ENCODE results near the gene CLCA2.

Gene CLCA2

DNA sequence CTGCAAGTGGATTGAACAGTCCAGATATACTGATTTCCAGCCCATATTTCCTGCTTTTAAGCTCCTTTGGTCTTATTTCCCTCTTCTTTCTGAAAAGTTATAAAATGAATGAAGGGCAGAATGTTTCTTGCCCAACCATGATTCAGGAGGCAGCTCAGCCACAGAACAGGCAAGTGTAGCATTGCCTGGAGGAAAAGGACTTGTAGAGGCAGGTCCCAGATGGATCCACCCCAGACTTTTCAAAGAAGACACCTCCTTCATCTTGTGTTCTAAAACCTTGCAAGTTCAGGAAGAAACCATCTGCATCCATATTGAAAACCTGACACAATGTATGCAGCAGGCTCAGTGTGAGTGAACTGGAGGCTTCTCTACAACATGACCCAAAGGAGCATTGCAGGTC, at the start of gene CLCA2:
CLCA2 (plus strand) TSS at position 299 of the 400 bp plus-strand sequence; CDS start at position 376, 77 bp downstream.
- no peak for DNase-seq (ENCODE audit: low spot score)

GRCh38 chr1:86375688-86376087, 48.3 kb upstream of the CLCA2 start:
- no peak for DNase-seq (ENCODE audit: low spot score)

DNA sequence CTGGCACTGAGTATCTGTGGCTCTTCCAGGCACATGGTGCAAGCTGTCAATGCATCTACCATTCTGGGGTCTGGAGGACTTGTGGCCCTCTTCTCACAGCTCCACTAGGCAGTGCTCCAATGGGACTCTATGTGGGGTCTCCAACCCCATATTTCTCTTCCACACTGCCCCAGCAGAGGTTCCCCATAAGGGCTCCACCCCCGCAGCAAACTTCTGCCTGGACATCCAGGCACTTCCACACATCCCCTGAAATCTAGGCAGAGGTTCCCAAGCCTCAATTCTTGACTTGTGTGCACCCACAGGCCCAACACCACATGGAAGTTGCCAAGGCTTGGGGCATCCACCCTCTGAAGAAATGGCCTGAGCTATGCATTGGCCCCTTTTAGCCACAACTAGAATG, 46.6 kb upstream of the CLCA2 start:
- DNase-seq (ENCODE audit: low spot score) = no peak

- DNase-seq (ENCODE audit: low spot score) = no peak
These were observed 45.2 kb upstream of the CLCA2 start for GRCh38 chr1:86378813-86379212.

GRCh38 chr1:86380257-86380861, 43.6 kb upstream of the CLCA2 start:
- peak; percentile 33 for DNase-seq (ENCODE audit: low spot score)

- no peak for DNase-seq (ENCODE audit: low spot score)
These were observed 42.7 kb upstream of the CLCA2 start for GRCh38 chr1:86381223-86381622.

DNA sequence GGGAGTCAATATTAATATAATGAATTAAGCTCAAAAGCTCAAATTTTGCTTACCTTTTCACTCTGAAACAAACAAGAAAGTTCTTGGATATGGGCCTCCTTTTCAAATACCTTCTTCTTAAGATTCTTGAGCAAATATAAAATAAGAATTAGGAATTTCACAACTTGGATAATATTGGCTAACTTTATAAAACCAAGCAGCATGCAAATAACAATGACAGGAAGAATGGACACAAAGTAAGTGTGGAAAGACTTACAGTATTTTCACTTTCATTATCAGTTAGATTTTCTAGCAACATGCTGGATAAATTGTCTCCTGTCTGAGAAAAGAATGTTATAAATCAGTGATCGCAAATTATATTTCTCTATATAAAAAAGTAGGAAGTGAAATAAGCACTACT, 41.1 kb upstream of the CLCA2 start:
- DNase-seq (ENCODE audit: low spot score) = no peak

DNA sequence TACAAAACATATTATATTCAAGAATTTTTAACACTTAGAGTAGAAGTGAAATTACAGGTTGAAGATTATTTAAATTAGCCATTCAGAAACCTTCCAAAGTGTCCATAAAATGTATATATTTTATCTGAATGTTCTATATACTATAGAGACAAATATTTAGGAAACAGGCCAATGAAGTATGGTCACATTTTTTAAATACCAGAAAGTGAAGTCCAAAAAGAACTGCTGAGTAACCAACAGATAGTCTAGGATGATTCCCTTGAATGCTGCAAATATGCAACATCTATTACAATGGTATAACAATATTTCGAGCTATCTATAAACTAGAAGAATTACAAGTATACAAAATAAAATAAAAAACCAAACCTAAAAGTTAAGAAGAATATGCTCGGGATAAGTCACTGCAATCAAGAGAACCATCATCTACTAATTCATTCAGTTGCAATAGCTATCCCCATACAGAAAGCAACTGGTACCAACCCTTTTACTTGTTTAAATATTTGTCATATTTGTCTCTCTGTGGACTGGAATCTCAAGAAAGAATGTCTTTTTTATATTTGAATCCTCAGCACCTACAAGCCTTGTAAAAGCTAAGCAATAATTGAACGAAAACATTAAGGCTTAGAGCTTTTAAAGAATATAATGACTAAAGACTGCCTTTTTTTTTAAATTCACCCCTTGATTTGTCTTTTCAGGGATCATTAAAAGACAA, 35.9 kb upstream of the CLCA2 start:
- no peak for DNase-seq (ENCODE audit: low spot score)

DNA sequence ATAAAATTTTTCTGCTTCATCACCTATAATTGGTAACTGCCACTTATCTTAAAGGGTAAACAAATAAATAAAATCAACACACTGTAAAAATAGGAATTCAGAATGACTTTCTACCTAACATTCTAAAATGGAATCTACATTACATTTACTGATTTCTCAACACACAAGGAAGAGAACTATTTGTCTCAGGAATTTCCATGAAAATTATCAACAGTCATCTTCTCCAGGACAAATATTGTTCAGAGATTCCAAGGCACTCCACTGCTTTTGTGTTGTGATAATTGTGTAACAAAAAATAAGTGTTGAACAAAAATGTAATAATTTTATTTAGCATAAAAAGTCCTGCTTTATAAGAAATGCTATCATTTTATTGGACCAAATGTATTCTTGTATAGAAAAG, 35.2 kb upstream of the CLCA2 start:
- no peak for DNase-seq (ENCODE audit: low spot score)

GRCh38 chr1:86389307-86389706, 34.7 kb upstream of the CLCA2 start:
- DNase-seq (ENCODE audit: low spot score) = no peak

GRCh38 chr1:86394416-86394815, 29.6 kb upstream of the CLCA2 start:
- no peak for DNase-seq (ENCODE audit: low spot score)

- DNase-seq (ENCODE audit: low spot score) = peak; percentile 91
These were observed 28.0 kb upstream of the CLCA2 start, which contains the start of gene ODF2L for GRCh38 chr1:86395751-86396497. TSS of gene ODF2L (minus strand) at chr1:86396323. CDS start at chr1:86387027, 9,296 bp downstream.

DNA sequence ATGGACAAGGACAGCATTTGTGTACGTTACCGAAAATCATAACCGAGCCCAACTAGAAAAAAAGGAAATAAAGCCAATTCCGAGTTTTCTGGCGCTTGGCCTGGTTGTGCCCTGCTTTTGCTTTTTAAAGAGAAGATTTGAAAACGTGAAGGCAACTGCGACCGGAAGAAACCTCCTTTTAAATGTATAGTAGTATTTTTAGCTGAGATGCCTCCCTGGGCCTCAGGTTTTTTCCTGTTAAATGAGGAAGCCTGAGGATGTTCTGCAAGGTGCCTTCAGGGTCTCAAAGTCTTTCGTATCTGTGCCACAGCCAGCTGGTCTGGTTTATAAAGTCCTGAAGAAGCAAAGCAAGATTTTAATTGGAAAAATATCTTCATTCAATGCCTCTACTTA, 27.5 kb upstream of the CLCA2 start:
- no peak for DNase-seq (ENCODE audit: low spot score)

DNA sequence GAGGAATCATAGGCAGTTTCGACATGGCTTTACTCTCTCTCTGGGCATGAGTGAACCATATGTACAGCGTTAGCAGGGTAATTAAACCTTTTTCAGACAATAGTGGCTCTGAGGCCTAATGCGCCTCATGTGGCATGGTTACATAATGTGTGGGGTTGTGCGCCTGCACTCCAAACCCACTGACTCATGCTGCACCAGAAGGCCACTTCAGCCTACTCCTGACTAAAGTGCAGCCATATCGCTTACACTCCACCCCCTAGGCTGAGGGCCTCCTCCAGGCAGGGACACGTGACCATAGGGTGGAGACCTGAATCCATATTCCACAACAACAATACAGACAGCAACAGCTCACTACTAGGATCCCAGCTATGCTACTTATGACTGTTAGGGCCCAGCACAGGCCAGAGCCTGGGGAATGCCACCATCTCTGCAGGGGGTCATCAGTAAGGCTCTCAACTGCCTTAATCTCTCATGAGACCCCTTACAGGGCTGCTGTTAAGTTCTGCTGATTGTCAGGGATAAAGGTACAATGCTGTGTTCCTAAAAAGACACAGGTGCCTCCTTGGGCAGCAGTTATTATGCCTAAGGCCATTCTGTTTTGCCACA, 14.5 kb upstream of the CLCA2 start:
- DNase-seq (ENCODE audit: low spot score) = no peak

- no peak for DNase-seq (ENCODE audit: low spot score)
These were observed 13.1 kb upstream of the CLCA2 start for GRCh38 chr1:86410879-86411278.

DNA sequence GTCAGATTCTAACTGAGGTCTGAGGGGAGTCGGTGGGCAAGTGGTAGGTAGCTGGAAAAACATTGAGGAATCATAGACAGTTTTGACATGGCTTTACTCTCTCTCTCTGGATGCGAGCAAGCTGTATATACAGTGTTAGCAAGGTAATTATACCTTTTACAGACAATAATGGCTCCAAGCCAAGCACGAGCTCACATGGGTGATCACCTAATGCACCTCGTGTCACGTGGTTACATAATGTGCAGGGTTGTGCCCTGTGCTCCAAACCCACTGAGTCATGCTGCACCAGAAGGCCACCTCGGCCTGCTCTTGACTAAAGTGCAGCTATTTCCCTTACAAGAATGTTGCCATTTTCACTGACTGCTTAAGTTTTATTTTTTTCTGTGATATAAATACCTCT, 7.6 kb upstream of the CLCA2 start:
- no peak for DNase-seq (ENCODE audit: low spot score)

- peak; percentile 58 for DNase-seq (ENCODE audit: low spot score)
These were observed 4.6 kb upstream of the CLCA2 start for GRCh38 chr1:86419277-86419903.

- no peak for DNase-seq (ENCODE audit: low spot score)
These were observed 2.2 kb upstream of the CLCA2 start for GRCh38 chr1:86421601-86422280.

DNA sequence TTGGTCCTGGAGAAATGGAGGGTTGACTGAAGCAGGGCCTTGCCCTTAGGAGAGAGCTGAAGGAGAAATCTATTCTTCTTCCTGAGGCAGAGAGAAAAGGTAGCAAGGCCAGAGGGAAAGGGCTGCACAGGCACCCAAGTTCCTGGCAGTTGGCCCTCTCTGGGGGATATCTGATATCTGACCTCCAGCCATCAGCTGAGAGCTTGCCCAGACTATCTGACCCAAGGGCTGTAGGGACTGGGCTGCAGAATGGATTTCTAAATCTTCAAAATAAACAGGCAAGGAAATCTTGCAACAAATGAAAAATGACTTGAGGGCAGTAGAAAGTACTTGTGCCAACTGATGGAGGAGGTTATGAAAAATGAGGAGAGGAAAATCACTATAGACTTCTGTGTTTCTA, 498 bp upstream of the CLCA2 start:
- DNase-seq (ENCODE audit: low spot score) = no peak

DNA sequence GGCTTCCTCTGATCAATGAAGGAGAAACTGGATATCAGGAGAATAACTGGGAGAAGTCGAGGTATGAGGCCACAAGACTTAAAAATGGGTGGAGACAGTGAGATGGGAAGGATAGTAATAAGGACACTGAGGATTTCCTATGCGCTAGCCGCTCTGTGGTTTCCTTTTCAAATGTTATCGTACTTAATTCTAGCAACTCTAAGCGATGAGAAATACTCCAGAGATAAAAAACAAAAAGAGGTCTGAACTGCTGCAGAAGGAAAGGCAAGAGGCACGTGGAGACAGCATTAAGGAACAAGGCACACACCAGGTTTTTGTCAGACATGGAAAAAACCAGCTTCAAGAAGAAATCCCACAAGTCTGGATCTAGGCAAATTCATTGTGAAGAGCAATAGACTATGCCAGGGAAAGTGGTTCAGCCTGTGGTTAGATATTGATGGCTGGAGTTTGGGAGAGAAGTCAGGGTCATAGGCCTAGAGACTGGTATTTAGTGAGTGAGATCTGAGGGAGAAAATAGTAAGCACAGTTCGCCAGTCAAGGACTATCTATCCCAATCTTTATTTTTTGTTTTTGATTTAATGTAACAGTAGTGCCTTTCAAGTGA, 5.3 kb downstream of the CLCA2 start:
- DNase-seq (ENCODE audit: low spot score) = no peak

GRCh38 chr1:86429835-86430234, 5.9 kb downstream of the CLCA2 start:
- peak; percentile 65 for DNase-seq (ENCODE audit: low spot score)
